Kidney tubule cell (primary cell): Measurements from ENCODE around the gene NDEL1.

Source experiments
- DNase-seq: peaks from one replicate; pipeline ENCODE4 v3.0.0-alpha.2; 2018; ENCODE audit warnings: low spot score

Gene NDEL1

DNA sequence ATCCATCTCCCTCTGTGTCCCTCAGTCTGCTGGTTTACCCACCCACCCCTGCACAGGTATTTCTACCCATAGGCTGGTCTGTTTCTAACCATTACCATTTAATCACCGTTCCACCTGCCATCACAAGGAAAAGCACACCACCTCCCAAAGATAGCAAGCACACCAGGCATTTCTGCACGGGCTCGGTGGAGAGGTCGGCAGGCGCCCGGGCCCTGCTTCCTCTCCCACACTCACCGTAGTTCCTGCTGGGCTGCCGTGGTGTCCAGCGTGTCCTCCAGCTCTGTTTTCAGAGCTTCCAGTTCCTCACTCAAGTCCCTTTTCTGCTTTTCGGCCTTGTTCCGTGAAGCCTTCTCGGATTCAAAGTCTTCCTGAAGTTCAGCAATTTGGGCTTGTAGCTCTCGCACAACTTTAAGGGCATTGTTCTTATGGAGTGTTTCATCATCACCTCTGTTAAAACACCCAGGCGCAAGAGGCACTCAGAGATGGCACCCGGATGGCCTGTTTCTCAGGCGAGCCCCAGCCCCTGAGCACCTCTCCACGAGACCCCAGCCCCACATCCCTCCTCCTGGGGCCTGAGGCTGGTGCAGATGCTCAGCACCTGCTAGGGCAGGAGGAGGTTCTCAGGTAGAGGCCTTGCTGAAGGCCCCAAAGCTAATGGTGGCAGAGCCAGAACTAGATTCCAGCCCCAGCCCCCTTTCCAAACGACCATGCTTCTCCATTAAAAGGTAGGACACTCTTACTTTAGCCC is 69.0 kb downstream of the NDEL1 start:
- DNase-seq: no peak

DNA sequence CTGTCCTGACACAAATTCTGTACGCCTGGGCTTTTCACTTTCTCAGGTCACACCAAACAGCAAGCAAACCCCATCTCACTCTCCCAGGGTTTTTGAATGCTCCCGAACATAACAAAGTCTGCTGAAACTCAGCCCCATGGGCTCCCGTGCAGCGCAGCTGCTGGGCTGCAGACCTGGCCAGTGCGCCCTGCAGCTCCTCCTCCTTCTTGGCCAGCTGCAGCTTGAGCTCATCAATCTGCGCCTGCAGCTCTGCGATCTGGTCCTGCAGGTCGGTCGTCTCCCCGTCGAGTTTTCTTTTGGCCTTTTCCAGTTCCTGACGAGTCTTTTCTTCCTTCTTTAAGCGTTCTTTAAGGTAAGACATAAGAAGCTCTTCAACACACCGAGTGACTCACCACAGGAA is 70.5 kb downstream of the NDEL1 start:
- DNase-seq: no peak

DNA sequence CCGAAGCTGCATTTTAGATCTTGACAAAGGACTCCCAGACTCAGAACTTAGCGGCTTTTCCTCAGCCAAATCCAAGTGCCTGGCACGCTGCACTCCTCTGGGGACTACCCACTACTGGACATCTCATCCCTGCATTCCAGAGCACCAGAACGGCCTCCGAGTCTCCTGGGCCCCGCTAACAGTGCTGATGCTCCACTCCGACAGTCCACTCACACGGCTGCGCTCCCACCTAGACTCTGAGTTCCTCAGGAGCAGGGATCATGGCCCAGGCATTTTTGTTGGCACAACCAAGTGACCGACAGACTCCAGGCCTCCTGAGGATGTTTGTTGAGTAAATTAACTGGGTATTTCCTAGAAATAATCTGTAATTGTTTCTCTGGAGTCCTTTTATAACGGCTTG is 79.1 kb downstream of the NDEL1 start:
- DNase-seq: no peak
